ENCODE measurements around the gene RAB43.
"Not testable (repeated sequence)": the region's sequence is repeated elsewhere in the genome, so short reads cannot be mapped to it uniquely, and the experiment has no call there.

RAB43 gene

DNA sequence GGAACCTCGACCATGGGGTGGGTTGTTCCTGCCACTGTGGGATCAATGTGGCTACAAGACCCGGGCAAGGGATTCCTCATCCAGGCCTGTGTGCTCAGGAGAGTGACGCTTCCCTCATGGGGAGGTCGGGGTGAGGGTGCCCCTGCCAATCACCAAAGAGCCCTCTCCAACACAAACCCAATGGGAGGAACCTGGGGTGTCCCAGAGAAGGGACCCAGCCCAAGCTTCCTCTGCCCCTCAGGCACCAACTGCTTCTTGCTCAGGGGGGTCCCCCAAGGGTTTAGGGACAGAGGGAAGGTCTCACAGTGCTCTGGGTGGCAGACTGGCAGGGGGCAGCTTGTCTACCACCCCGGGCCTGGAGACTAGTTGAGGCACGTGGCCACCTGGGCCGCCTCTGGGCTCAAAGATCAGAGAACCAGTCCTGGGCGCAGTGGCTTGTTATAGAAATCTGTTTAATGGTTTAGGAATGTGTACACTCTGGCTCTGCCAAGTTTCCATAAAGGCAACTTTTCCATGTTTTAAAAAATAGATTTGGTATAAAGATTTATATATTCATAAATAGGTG, 34.4 kb downstream of the RAB43 start:
- no peak for DNase-seq

DNA sequence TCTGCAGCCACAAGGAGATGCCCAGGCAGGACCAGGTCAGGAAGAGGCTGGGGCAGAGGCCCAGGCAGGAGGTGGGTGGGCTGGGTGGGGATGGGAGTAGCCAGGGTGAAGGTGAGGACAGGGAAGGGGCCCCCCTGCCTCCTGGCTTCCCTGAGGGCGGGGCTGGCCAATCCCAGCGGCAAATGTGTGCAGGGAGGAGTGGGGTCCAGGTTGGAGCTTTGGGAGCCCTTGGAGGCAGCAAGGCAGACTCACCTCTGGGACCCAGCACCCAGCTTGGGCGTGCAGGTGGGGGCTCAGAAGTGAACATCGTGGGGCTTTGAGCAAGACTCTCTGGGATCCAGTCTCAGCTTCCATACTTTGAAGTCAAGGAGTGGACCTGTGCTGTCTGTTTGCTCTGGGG, 35.8 kb downstream of the RAB43 start:
- no peak for DNase-seq

DNA sequence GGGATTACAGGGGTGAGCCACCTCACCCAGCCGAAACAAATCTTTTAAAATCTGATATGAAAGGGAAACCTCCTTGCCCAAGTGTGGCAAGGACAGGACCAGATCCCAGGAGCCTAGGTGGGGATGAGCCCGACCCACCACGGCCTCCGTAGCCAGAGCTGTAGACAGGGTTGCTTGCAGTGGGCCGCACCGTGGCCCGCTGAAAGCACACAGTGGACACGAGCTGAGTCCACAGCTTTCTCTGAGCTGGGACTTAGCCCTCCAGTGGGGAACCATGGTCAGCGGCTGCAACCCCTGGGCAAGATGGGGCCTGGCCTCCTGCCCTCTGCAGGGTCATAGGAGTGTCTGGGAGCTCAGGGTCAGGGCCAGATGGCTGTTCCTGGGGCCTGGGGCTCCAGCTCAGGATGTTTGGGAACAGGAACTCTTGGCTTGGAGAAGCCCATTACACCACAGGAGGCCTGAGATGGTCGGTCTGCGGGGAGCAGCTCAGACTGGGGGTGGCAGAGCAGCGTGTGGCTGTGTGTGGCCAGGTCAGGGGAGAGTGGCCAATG, 36.4 kb downstream of the RAB43 start:
- no peak for DNase-seq

DNA sequence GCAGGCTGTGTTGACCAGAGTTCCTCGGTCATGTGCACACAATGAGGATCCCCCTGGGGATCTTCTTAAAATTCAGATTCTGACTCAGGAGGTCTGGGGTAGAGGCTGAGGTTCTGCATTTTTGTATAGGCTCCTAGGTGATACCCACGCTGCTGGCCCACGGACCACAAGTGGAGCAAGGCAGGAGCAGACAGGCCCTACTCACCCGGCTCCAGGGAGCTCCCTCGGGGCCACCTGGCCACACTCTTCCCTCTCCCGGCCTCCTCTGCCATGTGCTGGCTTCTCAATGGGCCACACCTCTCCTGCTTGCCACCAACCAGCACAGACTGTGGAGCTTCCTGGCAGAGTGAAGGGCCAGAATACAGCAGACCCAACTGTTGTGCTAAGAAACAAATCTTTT, 37.1 kb downstream of the RAB43 start:
- DNase-seq: no peak

DNA sequence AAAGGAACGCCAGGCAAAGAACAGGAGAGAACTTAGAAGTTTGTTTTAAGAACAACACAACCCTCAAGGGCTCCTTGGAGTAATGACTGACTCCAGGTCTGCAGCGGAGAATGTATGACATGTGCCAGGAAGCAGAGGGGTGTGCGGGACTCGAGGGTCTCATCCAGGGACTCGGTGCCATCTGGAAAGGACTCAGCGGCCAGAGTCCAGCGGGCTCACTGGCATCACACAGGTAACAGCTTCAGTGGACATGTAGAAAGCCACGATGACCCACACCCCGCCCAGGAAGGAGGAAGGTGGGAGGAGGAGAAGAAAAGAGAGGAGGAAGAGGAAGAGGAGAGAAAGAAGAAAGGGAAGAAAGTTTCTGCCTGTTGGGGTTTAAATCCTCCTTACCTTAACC, 39.6 kb downstream of the RAB43 start:
- no peak for DNase-seq

DNA sequence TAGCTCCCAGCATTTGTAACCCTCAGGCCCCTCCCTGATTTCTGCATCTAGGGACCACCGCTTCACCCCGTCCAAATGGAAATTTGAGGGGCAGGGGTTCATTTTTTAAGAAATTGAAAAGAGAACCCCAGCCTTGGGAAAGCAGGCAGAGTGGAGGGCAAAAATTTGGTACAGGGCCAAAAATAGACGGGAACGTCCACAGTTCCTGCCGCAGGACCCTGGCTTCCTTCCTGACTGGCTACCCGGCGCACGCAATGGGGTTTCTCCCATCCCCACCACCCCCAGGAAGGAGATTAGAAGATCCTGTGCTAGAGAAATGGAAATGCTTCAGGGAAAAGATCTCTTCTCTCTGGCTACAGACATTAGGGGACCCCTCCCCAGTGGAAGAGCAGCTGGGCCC, 40.1 kb downstream of the RAB43 start:
- DNase-seq: no peak

DNA sequence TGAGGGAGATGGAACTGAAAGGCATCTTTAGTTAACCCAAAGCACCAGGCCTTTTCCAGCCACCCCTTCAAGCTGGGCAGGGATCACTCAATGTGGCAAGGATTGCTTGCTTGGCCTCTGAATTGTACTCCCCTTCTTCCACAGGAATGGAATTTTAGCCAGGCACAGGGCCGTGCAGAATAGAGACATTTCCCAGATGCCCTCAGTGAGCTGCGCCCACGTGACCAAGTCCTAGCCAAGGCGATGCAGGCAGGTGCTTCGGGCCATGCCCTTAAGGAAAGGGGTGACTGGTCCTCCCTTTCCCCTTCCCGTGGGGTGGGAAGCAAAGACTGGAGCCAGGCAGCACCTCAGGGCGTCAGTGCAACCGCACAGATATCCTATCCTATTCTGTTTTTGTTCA, 43.1 kb downstream of the RAB43 start:
- DNase-seq: no peak

DNA sequence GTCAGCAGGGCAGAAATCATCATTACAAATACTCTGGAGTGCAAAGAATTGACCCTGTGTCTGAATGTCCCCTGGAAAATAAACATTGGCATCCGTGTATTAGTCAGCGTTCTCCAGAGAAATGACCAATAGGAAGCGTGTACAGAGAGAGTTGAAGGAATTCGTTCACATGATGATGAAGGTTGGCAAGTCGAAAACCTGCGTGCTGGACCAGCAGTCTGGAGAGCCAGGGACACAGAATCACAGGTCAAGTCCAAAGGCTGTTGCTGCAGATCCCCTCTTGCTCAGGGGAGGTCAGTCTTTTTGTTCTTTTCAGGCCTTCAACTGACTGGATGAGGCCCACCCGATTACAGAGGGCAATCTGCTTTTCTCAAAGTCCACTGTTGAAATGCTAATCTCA, 44.4 kb downstream of the RAB43 start:
- DNase-seq: no peak

DNA sequence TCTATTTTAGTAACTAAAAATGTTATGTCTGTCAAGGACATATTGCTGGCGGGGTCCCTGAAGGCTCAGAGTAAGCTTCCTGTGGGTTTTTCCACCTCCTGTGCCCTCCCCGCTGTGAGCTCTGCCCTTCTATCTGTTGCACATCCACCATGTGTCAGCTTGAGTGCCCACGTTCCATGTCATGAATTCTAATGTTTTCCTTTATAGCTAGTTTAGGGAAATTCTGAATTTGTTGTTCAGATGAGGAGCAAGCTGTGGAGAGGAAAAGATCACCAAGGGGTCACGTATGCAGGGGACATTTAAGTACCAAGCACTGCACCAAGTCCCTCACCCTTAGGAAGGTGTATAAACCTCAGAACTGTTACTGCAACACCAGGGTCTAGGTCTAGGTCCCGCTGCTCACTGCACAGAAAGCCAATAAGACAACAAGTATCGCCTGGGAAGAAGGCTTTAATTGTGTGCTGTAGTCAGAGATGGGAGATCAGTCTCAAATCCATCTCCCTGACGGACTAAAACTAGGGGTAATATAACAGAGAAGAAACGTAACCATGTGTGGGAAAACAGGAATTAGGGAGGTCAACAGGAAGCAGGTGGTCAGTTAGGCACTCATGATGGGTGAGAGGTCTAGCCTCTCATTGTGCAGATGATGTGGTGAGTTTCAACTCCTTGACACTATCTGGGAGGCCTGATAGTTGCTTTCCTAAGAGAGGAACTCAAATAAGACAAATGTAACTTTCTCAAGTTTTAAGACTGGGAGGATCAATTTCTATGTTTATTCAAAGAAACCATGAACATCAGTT, 51.3 kb downstream of the RAB43 start:
- no peak for DNase-seq

DNA sequence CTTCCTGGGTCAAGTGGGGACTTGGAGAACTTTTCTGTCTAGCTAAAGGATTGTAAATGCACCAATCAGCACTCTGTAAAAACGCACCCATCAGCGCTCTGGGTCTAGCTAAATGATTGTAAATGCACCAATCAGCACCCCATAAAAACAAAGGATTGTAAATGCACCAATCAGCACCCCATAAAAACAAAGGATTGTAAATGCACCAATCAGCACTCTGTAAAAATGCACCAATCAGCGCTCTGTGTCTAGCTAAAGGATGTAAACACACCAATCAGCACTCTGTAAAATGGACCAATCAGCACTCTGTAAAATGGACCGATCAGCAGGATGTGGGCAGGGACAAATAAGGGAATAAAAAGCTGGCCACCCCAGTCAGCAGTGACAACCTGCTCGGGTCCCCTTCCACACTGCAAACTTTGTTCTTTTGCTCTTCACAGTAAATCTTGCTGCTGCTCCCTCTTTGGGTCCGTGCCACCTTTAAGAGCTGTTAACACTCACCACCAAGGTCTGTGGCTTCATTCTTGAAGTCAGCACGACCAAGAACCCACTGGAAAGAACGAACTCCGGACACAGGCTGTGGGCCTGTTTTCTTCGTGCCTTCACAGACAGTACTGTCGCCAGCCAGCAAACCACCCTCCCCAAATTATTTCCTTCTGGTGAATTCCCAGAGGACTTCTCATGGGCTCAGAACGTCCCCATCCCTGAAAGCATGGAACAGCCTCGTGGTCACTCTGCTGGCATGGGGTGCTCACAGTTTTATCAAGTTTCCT, 52.1 kb downstream of the RAB43 start:
- not testable (repeated sequence) for DNase-seq

DNA sequence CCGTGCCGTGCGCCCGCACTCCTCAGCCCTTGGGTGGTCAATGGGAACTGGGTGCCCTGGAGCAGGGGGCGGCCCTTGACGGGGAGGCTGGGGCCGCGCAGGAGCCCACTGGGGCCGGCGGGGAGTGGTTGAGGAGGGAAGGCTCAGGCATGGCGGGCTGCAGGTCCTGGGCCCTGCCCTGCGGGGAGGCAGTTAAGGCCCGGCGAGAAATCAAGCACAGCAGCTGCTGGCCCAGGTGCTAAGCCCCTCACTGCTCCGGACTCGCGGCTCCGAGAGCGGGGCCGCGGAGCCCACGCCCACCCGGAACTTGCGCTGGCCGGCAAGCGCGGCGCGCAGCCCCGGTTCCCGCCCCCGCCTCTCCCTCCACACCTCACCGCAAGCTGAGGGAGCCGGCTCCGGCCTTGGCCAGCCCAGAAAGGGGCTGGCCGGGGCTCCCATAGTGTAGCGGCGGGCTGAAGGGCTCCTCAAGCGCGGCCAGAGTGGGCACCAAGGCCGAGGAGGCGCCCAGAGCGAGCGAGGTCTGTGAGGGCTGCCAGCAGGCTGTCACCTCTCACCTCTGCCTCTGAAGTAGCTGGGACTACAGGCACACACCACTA, 53.2 kb downstream of the RAB43 start:
- DNase-seq: peak; percentile 54

DNA sequence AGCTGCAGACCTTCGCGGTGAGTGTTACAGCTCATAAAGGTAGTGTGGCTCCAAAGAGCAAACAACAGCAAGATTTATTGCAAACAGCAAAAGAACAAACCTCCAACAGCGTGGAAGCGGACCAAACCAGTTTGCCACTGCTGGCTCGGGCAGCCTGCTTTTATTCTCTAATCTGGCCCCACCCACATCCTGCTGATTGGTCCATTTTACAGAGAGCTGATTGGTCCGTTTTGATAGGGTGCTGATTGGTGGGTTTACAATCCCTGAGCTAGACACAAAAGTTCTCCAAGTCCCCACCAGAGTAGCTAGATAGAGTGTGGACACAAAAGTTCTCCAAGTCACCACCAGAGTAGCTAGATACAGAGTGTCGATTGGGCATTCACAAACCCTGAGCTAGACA, 53.9 kb downstream of the RAB43 start:
- DNase-seq: peak; percentile 58

DNA sequence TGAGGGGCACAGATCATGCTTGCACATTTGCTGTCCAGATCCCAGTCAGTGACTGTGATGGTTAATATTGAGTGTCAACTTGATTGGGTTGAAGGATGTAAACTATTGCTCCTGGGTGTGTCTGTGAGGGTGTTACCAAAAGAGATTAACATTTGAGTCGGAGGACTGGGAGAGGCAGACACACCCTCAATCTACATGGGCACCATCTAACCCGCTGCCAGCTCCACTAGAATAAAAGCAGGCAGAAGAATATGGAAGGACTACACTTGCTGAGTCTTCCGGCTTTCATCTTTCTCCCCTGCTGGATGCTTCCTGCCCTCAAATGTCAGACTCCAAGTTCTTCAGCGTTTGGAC, 55.9 kb downstream of the RAB43 start:
- peak; percentile 89 for DNase-seq

DNA sequence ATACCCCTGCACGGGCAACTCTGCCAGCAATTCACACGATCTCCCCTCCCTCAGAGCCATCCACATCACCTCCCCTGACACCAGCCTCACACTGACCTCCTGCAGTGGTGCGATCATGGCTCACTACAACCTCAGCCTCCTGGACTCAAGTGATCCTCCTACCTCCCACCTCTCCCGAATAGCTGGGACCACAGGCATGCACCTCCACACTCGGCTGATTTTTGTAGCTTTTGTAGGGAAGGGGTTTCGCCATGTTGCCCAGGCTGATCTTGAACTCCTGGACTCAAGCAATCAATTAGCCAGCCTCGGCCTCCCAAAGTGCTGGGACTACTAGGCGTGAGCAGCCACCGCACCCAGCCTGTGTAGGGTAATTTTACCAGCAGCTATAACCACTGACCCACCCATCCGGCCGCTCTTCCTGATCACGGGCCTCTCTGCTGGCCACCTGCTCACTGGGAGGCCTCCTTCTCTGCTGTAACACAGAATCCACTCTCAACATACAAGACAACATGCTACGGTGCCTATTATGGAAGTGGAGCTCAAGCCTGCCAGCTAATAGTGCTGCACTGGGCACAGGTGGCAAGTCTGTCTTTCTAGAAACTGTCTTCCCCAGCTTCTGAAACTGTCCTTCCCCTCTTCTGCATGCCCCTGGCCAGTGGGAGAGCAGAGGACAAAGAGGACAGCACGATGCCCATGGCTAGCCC, 56.4 kb downstream of the RAB43 start:
- DNase-seq: no peak

DNA sequence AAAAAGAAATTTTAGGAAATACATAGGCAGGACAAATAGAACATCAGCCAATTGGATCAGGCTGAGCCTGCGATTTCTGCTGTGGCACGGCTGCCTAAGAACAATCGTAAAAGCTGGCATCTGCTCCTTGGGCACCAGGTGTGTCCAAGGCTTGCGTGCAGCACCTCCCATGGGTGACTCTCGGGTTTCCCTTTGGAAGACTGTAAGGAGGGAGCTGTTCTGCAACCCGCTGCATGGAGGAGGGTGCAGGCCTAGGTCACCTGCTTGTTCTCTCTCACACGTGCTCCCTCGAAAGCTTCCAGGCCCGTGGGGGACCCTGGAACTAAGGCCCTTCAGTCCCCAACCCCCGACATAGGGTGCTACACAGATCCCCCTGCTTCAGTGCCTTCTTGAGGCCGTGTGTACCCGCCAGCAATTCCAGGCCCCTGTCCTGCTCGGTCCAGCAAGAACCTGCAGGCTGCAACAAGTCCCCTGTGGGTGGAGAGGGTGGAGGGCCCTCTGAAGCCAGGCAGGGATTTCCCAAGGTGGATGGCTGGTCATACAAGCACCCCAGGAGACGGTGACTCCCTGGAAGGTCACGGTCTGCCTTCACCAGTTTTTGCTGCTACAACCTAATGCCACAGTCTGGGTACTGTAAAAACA, 57.6 kb downstream of the RAB43 start:
- no peak for DNase-seq

DNA sequence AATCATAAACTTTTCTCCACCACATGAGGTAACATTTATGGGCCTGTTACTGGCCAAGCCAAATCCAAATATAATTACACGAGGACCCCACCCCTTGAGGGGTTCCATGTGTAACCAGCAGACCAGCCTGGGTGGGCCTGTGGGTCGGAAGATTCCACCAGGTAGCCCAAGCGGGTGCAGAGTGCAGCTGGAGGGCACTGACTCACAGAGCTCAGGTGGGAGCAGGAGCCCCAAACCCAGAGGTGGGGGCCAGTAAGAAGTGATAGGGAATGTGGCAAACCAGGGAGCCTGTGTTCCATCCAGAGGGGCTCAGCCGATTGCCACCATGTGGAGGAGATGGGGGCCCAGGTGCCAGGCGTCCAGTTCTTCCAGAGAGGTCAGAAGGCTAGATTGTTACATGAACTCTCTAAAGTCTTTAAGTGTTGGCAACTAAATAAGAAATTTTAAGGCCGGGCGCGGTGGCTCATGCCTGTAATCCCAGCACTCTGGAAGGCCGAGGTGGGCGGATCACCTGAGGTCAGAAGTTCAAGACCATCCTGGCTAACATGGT, 58.4 kb downstream of the RAB43 start:
- DNase-seq: no peak

DNA sequence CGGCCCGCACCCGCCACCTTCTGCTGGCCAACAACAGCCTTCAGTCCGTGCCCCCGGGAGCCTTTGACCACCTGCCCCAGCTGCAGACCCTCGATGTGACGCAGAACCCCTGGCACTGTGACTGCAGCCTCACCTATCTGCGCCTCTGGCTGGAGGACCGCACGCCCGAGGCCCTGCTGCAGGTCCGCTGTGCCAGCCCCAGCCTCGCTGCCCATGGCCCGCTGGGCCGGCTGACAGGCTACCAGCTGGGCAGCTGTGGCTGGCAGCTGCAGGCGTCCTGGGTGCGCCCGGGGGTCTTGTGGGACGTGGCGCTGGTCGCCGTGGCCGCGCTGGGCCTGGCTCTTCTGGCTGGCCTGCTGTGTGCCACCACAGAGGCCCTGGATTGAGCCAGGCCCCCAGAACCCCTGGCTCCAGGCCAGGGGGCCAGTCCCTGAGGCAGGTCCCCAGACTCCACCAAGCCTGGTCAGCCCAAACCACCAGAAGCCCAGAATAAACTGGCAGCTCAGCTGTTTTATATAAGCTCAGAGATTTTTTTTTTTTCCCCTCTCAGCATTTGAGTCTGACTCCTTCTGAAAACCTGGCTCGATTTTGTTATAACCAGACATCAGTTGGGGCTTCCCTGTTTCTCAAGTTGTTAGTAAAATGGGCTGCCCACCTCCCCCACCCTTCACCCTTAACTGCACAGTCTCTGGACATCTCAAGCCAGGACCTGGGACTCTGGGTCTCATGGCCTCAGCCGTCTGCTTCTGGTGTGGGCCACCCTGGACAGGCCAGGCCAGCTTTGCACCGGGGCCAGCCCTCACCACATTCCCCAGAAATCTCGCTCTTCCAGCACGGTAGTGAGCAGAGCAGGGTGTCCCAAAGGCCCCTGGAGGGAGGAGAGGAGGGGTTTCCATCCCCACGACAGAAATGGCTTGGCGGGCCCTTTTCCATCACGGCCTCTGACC, 59.4 kb downstream of the RAB43 start:
- DNase-seq: no peak

DNA sequence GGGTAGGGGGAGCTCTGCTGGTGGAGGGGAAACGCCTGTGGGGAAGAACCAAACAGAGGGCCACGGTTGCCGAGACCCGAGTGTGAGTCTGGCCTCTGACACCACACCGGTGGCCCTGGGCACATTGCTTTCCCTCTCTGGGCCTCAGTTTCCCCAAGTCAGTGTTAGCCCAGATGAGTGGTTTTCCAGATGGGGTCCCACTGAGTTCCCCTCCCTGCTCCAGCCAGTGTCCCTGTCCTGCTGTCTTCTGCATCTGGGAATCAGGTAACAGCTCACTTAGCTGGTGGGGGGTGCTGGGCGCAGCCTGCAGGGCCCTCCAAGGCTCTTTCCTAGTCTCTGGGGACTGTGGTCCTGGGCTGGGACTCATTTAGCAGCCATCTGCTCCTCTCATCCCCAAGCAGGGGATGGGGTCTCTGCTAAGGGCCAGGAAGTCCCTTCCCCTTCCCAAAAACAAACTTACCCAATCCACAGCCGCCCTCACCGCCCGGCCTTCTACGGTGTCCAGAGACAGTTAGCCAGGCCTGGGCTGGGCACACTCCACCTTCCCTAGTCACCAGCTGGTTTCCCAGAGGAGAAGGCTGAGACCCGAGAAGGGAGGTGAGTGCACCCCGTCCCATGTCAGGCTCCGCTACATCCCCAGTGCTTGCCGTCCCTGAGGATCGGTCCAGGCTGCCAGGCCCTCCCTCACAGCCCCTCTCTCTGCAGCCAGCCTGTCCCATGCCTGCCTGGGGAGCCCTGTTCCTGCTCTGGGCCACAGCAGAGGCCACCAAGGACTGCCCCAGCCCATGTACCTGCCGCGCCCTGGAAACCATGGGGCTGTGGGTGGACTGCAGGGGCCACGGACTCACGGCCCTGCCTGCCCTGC, 60.3 kb downstream of the RAB43 start:
- DNase-seq: no peak

DNA sequence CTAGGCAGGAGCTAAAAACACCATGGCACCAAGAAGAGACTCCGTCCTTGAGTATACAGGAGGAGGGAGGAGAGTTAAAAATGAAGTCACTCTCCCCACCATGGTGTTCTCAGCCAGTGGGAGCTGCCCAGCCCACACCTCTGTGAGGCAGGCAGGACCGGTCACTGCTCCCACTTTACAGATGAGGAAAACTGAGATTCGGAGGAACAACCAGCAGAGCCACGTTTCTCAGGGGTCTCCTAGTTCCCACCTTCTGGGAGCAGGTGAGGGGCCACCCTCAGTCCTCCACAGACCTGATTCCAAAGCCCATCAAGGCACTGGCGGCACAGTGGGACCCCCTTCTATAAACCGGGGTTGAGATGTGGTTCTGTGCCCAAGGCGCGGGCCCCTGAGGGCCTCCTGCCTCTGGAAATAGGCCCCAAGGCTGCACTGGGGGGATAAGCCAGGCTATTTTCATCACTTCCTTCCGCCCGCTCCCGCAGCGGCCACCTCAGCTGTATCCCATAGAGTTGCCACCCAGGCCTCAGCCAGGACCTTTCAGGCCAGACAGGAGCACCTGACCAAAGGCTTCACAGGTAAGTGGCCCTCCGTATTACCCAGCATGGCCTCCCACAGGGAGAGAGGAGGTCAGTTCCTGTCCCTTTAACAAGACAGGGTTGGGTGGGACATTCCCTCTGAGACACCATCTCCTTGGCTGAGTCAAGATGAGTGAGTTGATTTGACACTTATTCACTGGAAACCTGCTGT, 61.2 kb downstream of the RAB43 start, which contains the start of gene GP9:
Gene GP9, plus strand, starts transcription at position 504 of the 747 bp plus-strand sequence. CDS start 961 bp downstream, outside the sequence.
- DNase-seq: no peak

Measured in hematopoietic multipotent progenitor cell treated with erythropoietin and hydrocortisone succinate and interleukin-3 and kit ligand, for 6 days (in vitro differentiated cells).